ENCODE results near the gene TMEM204. TPM values are rescaled to one million over a fixed set of nuclear protein-coding genes. Genes with fewer than 3 reads are reported as not detected.

TMEM204 gene
- total and polyA plus RNA-seq, 2 donors (not counting 1 experiment from before 2014, with no cell fraction given): 0.27 to 2.7 TPM

GRCh38 chr16:1545044-1546040 is 11.9 kb downstream of the TMEM204 start:
- ATAC-seq (ENCODE audit: low read depth) (no peak), DNase-seq (no peak)
- no peak overlapping the region for H3K4me3 ChIP-seq (ENCODE audit: control extremely low read depth in 1 of 5, extremely low read depth in 1 of 5, insufficient read depth in 1 of 5, low read depth in 2 of 5, low read length in 4 of 5)
- H3K27ac Mint-ChIP-seq: peak overlapping the region; percentile 3
- H3K36me3 ChIP-seq (replicated peaks in 1 of 2; ENCODE audit: control extremely low read depth in 1 of 2, control insufficient read depth in 1 of 2, extremely low read depth in 1 of 2, insufficient read depth in 2 of 2, low read length in 1 of 2): no peaks in the 10 kb centered on the region
- TF ChIP-seq, protein P1, sequence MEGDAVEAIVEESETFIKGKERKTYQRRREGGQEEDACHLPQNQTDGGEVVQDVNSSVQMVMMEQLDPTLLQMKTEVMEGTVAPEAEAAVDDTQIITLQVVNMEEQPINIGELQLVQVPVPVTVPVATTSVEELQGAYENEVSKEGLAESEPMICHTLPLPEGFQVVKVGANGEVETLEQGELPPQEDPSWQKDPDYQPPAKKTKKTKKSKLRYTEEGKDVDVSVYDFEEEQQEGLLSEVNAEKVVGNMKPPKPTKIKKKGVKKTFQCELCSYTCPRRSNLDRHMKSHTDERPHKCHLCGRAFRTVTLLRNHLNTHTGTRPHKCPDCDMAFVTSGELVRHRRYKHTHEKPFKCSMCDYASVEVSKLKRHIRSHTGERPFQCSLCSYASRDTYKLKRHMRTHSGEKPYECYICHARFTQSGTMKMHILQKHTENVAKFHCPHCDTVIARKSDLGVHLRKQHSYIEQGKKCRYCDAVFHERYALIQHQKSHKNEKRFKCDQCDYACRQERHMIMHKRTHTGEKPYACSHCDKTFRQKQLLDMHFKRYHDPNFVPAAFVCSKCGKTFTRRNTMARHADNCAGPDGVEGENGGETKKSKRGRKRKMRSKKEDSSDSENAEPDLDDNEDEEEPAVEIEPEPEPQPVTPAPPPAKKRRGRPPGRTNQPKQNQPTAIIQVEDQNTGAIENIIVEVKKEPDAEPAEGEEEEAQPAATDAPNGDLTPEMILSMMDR (IDR thresholded peaks at IDR 0.05): no peak
- TF ChIP-seq EZH2 (IDR thresholded peaks at IDR 0.05; ENCODE audit: borderline replicate concordance, insufficient read depth, low read depth, low read length, poor library complexity, severe bottlenecking): no peak
- no peaks in the 10 kb centered on the region for H3K9me3 ChIP-seq (ENCODE audit: control extremely low read depth in 1 of 3, control insufficient read depth in 2 of 3, insufficient read depth in 1 of 3, low read length in 2 of 3)
- peaks cover 20 to 27% of the 10 kb centered on the region in 2 donors for H3K4me1 ChIP-seq (ENCODE audit: control insufficient read depth in 2 of 2, insufficient read depth in 2 of 2, low read length in 2 of 2)
- H3K27me3 Mint-ChIP-seq: no peaks in the 10 kb centered on the region
- H2AFZ ChIP-seq (ENCODE audit: insufficient read depth, low read depth, low read length, poor library complexity, severe bottlenecking): peak overlapping the region; percentile 47
- no peaks in the 10 kb centered on the region for H4K20me1 ChIP-seq (ENCODE audit: control insufficient read depth, insufficient read depth, low read length, poor library complexity, severe bottlenecking)
- no peaks in the 10 kb centered on the region for H3K9me3 Mint-ChIP-seq (ENCODE audit: insufficient read depth)
- ChIA-PET POLR2A (no interaction called here), CTCF (interaction anchor here (1.1 kb wide), 1 partner anchor 182 kb away, joined by 4 read pairs; no protein-coding TSS in a partner anchor)
- intact Hi-C loops (cut with micrococcal nuclease): no loop called here
- no peaks in the 10 kb centered on the region for H3K79me2 ChIP-seq (ENCODE audit: control insufficient read depth, insufficient read depth, low read length)
- H3K4me2 ChIP-seq (replicated peaks; ENCODE audit: low read depth, low read length, poor library complexity, severe bottlenecking): peak overlapping the region; percentile 17
- no peak overlapping the region for H3K4me3 Mint-ChIP-seq
- no peak overlapping the region for H3K27ac ChIP-seq (ENCODE audit: low read length in 2 of 2)
- H3K27me3 ChIP-seq (replicated peaks in 1 of 4; ENCODE audit: control extremely low read depth in 1 of 4, control insufficient read depth in 3 of 4, insufficient read depth in 4 of 4, low read length in 3 of 4): no peaks in the 10 kb centered on the region
- no peak overlapping the region for H3K9ac ChIP-seq (ENCODE audit: low read length)
- 47% methylated on average over 25 of the region's 26 CpGs for WGBS (ENCODE audit: insufficient coverage)
- peaks cover 17% of the 10 kb centered on the region for H3K4me1 Mint-ChIP-seq

- CTCF ChIA-PET: interaction anchor here (1.1 kb wide), 1 partner anchor 183 kb away, joined by 4 read pairs; no protein-coding TSS in a partner anchor
- H3K4me1 ChIP-seq (ENCODE audit: control insufficient read depth in 2 of 2, insufficient read depth in 2 of 2, low read length in 2 of 2): peaks cover 20 to 27% of the 10 kb centered on the region in 2 donors
- no peaks in the 10 kb centered on the region for H3K79me2 ChIP-seq (ENCODE audit: control insufficient read depth, insufficient read depth, low read length)
- DNase-seq (no peak), ATAC-seq (ENCODE audit: low read depth) (no peak)
- H3K9ac ChIP-seq (ENCODE audit: low read length): no peak overlapping the region
- H4K20me1 ChIP-seq (ENCODE audit: control insufficient read depth, insufficient read depth, low read length, poor library complexity, severe bottlenecking): no peaks in the 10 kb centered on the region
- peaks cover 17% of the 10 kb centered on the region for H3K4me1 Mint-ChIP-seq
- 92% methylated on average over 16 of the region's 16 CpGs for WGBS (ENCODE audit: insufficient coverage)
- no peaks in the 10 kb centered on the region for H3K9me3 ChIP-seq (ENCODE audit: control extremely low read depth in 1 of 3, control insufficient read depth in 2 of 3, insufficient read depth in 1 of 3, low read length in 2 of 3)
- H3K9me3 Mint-ChIP-seq (ENCODE audit: insufficient read depth): no peaks in the 10 kb centered on the region
- H2AFZ ChIP-seq (ENCODE audit: insufficient read depth, low read depth, low read length, poor library complexity, severe bottlenecking): no peak overlapping the region
- no peak overlapping the region for H3K4me2 ChIP-seq (replicated peaks; ENCODE audit: low read depth, low read length, poor library complexity, severe bottlenecking)
- no peaks in the 10 kb centered on the region for H3K27me3 Mint-ChIP-seq
- intact Hi-C loops (cut with micrococcal nuclease): no loop called here
- no peak overlapping the region for H3K4me3 Mint-ChIP-seq
- no peak for TF ChIP-seq EZH2 (IDR thresholded peaks at IDR 0.05; ENCODE audit: borderline replicate concordance, insufficient read depth, low read depth, low read length, poor library complexity, severe bottlenecking)
- TF ChIP-seq, protein P1 (IDR thresholded peaks at IDR 0.05): no peak
- H3K27ac Mint-ChIP-seq: no peak overlapping the region
- H3K27me3 ChIP-seq (replicated peaks in 1 of 4; ENCODE audit: control extremely low read depth in 1 of 4, control insufficient read depth in 3 of 4, insufficient read depth in 4 of 4, low read length in 3 of 4): no peaks in the 10 kb centered on the region
- H3K36me3 ChIP-seq (replicated peaks in 1 of 2; ENCODE audit: control extremely low read depth in 1 of 2, control insufficient read depth in 1 of 2, extremely low read depth in 1 of 2, insufficient read depth in 2 of 2, low read length in 1 of 2): no peaks in the 10 kb centered on the region
- no peak overlapping the region for H3K27ac ChIP-seq (ENCODE audit: low read length in 2 of 2)
- H3K4me3 ChIP-seq (ENCODE audit: control extremely low read depth in 1 of 5, extremely low read depth in 1 of 5, insufficient read depth in 1 of 5, low read depth in 2 of 5, low read length in 4 of 5): no peak overlapping the region
- POLR2A ChIA-PET: no interaction called here
These were observed 13.0 kb downstream of the TMEM204 start for GRCh38 chr16:1546430-1546829.
